ENCODE results near the gene MTARC2. TPM values are rescaled to one million over a fixed set of nuclear protein-coding genes. Genes with fewer than 3 reads are reported as not detected.

Gene MTARC2
- total and polyA plus RNA-seq, 2 of the 4 experiments (the other 2 are of a cell fraction), result 0.36 to 2.6 TPM

DNA sequence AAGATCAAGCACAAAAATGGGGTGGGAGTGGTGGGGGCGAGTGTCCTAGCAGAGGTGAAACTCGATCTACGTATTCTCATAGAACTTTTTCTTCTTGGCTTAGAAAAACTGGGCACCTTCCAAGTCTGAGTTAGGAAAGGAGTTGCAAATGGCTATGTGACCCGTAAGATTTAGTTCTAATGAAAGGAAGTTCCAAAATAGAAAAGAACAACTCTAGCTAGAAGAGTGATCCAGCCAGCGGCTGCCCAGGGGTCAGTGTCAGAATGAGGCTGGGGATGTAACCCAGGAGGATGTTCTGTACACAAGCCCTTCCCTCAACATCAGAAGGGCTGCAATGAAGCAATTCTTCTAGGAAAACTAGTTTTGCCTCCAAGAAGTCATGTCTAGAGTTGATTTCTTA lies 43.8 kb downstream of the MTARC2 start:
- Histone ChIP-seq H3K9ac (ENCODE audit: low read depth, low read length) (no peak overlapping the region), H2BK120ac (ENCODE audit: low read depth, low read length) (no peak overlapping the region), H2AK9ac (replicated peaks; ENCODE audit: low read depth, low read length, poor library complexity) (no peak overlapping the region), H3K27me3 (ENCODE audit: control insufficient read depth, insufficient read depth, low read length) (no peaks in the 10 kb centered on the region), H2BK15ac (ENCODE audit: low read depth, low read length) (no peak overlapping the region), H3K56ac (ENCODE audit: extremely low read depth, insufficient read depth, low read length) (no peak overlapping the region), H4K8ac (ENCODE audit: low read depth in 2 of 2, low read length in 2 of 2) (no peak overlapping the region), H3K4me2 (ENCODE audit: low read depth, low read length) (no peak overlapping the region), H3K9me3 (ENCODE audit: control insufficient read depth, insufficient read depth, low read length) (no peaks in the 10 kb centered on the region), H2BK5ac (ENCODE audit: low read depth, low read length, poor library complexity, severe bottlenecking) (no peak overlapping the region), H2BK20ac (ENCODE audit: low read depth, low read length) (no peak overlapping the region), H4K5ac (ENCODE audit: low read depth, low read length) (no peak overlapping the region), H2AK5ac (ENCODE audit: low read depth, low read length) (no peak overlapping the region), H2AFZ (replicated peaks; ENCODE audit: low read length, poor library complexity) (no peak overlapping the region), H3K79me1 (ENCODE audit: low read depth in 1 of 2, low read length in 2 of 2) (no peaks in the 10 kb centered on the region), H3K9me1 (ENCODE audit: insufficient read depth, low read length) (no peaks in the 10 kb centered on the region), H3K27ac (ENCODE audit: insufficient read depth, low read length) (no peak overlapping the region), H3K14ac (replicated peaks; ENCODE audit: low read depth, low read length) (no peak overlapping the region), H3K4ac (ENCODE audit: low read depth, low read length) (no peak overlapping the region), H3K4me1 (ENCODE audit: control insufficient read depth, insufficient read depth, low read length) (no peaks in the 10 kb centered on the region), H3K18ac (ENCODE audit: low read depth, low read length) (no peak overlapping the region), H4K20me1 (ENCODE audit: insufficient read depth, low read length) (no peaks in the 10 kb centered on the region), H3K23ac (ENCODE audit: low read depth, low read length) (no peak overlapping the region), H3K4me3 (ENCODE audit: insufficient read depth, low read depth, low read length) (no peak overlapping the region), H3K36me3 (ENCODE audit: control insufficient read depth, insufficient read depth, low read length) (no peaks in the 10 kb centered on the region), H4K91ac (ENCODE audit: insufficient read depth, low read depth, low read length) (no peak overlapping the region)
- ChIA-PET CTCF (no interaction called here), POLR2A (ENCODE audit: unreplicated experiment) (no interaction called here)
- in situ Hi-C loops (cut with MboI; ENCODE audit: low sequenced_read_pairs), result no loop called here
- BruUV-seq (replicated peaks), result no TSS peak
- ATAC-seq (ENCODE audit: low read depth) (no peak), DNase-seq (no peak)
- intact Hi-C loops (cut with micrococcal nuclease), result no loop called here
- dilution Hi-C loops (cut with HindIII; ENCODE audit: low sequenced_read_pairs, unreplicated experiment), result no loop called here
- WGBS, 2 experiments (ENCODE audit: extremely low coverage in 2 of 2, insufficient read length in 1 of 2), result no CpG with 5 or more reads among the region's 5 CpGs
- no peak for TF ChIP-seq FOS (IDR thresholded peaks at IDR 0.05; ENCODE audit: low read depth, low read length)
- TF ChIP-seq, protein P1, sequence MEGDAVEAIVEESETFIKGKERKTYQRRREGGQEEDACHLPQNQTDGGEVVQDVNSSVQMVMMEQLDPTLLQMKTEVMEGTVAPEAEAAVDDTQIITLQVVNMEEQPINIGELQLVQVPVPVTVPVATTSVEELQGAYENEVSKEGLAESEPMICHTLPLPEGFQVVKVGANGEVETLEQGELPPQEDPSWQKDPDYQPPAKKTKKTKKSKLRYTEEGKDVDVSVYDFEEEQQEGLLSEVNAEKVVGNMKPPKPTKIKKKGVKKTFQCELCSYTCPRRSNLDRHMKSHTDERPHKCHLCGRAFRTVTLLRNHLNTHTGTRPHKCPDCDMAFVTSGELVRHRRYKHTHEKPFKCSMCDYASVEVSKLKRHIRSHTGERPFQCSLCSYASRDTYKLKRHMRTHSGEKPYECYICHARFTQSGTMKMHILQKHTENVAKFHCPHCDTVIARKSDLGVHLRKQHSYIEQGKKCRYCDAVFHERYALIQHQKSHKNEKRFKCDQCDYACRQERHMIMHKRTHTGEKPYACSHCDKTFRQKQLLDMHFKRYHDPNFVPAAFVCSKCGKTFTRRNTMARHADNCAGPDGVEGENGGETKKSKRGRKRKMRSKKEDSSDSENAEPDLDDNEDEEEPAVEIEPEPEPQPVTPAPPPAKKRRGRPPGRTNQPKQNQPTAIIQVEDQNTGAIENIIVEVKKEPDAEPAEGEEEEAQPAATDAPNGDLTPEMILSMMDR (conservative IDR thresholded peaks at IDR 0.05; ENCODE audit: low read depth, low read length), result no peak
- TF ChIP-seq CHD1 (IDR thresholded peaks at IDR 0.05; ENCODE audit: low read depth, low read length), result no peak
- TF ChIP-seq BHLHE40 (IDR thresholded peaks at IDR 0.05; ENCODE audit: low read depth, low read length), result no peak
- TF ChIP-seq, protein P2, sequence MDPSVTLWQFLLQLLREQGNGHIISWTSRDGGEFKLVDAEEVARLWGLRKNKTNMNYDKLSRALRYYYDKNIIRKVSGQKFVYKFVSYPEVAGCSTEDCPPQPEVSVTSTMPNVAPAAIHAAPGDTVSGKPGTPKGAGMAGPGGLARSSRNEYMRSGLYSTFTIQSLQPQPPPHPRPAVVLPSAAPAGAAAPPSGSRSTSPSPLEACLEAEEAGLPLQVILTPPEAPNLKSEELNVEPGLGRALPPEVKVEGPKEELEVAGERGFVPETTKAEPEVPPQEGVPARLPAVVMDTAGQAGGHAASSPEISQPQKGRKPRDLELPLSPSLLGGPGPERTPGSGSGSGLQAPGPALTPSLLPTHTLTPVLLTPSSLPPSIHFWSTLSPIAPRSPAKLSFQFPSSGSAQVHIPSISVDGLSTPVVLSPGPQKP (IDR thresholded peaks at IDR 0.05; ENCODE audit: borderline replicate concordance, low read depth, low read length), result no peak
- TF ChIP-seq POLR2A (IDR thresholded peaks at IDR 0.05; ENCODE audit: low read depth, low read length), result no peak
- no peak for TF ChIP-seq RAD21 (IDR thresholded peaks at IDR 0.05; ENCODE audit: low read length)
- TF ChIP-seq RFX5 (IDR thresholded peaks at IDR 0.05; ENCODE audit: low read depth, low read length), result no peak
- no peak for TF ChIP-seq SMC3 (IDR thresholded peaks at IDR 0.05; ENCODE audit: low read depth, low read length)
- no peak for TF ChIP-seq MAZ (IDR thresholded peaks at IDR 0.05; ENCODE audit: borderline replicate concordance, low read depth, low read length)
- TF ChIP-seq NFE2L2 (IDR thresholded peaks at IDR 0.05; ENCODE audit: low read depth, low read length), result no peak
- TF ChIP-seq, protein P3, sequence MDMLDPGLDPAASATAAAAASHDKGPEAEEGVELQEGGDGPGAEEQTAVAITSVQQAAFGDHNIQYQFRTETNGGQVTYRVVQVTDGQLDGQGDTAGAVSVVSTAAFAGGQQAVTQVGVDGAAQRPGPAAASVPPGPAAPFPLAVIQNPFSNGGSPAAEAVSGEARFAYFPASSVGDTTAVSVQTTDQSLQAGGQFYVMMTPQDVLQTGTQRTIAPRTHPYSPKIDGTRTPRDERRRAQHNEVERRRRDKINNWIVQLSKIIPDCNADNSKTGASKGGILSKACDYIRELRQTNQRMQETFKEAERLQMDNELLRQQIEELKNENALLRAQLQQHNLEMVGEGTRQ (IDR thresholded peaks at IDR 0.05; ENCODE audit: low read depth, low read length), result no peak
- no peak for TF ChIP-seq MXI1 (IDR thresholded peaks at IDR 0.05; ENCODE audit: borderline replicate concordance, low read depth, low read length)
- no peak for TF ChIP-seq CEBPB (IDR thresholded peaks at IDR 0.05; ENCODE audit: low read depth, low read length)
- TF ChIP-seq MAFK (IDR thresholded peaks at IDR 0.05; ENCODE audit: low read depth, low read length), result no peak
- no peak for TF ChIP-seq RCOR1 (IDR thresholded peaks at IDR 0.05; ENCODE audit: insufficient replicate concordance, low read length)
